Measurements from ENCODE around the gene MROH2A.
A peak's percentile ranks its signal among the peaks of the same experiment; 100 is the strongest.
"Not testable (repeated sequence)": the region's sequence is repeated elsewhere in the genome, so short reads cannot be mapped to it uniquely, and the experiment has no call there.

Gene MROH2A, protein sequence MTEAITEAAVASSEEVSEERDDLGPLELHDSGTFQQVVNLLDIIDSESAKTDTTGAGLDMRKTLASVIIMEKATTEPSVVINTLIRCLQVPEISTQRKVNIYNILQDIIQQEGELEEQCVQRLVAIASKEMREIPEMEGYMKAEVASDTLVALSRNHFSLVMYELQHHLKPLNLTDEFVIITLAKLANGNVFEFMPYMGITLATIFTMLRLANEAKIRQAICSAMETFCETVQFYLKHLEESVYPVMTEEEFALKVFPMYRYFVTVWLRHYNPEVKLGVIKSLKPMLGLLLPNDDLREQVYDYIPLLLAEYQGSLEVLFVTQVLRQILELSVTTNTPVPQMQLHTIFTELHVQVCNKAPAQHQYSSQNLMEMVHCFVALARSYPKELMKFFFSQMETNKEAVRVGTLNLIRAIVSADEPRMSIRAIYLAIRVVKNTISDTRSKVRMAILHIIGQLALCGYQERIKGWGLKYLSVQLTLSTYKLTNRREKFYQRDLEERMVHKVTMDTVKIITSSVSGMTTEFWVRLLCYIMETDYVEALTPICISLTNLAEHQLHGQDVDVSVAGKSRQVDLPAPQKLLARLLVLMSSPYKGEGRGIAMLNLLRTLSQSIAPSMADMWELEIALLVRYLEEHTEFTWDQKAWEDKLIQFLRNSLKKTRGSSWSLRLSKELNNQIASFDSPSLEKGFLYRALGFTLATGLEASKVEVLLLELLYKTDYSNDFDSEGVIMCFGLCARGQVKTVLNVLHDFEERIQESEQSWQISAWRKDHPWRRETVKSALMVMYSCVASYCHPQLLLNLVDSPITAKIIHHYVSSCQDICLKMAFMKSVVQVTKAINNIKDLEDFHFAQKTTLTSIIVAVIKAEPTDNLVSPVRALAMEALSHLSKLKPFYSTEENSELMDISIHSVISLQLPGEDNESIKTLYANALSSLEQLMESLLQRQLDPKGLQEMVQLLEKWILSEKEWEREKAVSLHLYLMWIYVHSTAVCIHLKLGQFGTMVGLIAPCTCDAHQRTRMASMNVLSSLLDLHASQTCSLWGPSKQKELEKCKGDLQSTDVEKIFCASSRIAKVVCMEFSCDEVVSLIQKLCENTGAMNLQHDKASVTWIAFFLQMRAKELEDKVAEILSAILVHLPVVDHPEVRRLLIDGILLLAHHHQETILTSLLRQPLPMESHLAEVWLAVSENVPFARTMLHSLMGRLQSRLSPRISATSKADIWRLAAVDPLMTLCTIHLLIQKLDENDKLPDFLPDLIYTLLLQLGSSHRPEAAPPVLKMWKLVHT (N-terminal part only)

DNA sequence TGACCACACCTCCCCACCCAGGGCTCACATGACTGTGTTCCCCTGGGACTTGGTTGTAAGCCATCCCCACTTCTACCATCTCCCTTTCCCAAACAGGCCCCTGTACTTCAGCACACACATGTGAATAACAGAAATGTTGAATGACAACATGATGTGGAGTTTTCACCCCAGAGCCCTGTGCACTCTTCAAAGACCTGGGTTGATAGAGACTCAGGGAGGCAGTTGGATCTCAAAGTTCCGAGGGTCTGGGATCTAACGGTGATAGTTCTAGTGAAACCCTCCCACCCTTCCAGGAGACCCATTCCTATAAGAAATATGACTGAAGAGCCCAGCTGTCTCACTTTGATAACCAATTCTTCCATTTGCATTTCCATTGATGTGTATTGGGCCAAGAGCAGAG, at the start of gene MROH2A:
Gene MROH2A (plus strand): TSS at position 301 of the 400 bp plus-strand sequence. CDS start 1,029 bp downstream, outside the sequence.
- no peak for DNase-seq (ENCODE audit: low read depth, low spot score)

DNA sequence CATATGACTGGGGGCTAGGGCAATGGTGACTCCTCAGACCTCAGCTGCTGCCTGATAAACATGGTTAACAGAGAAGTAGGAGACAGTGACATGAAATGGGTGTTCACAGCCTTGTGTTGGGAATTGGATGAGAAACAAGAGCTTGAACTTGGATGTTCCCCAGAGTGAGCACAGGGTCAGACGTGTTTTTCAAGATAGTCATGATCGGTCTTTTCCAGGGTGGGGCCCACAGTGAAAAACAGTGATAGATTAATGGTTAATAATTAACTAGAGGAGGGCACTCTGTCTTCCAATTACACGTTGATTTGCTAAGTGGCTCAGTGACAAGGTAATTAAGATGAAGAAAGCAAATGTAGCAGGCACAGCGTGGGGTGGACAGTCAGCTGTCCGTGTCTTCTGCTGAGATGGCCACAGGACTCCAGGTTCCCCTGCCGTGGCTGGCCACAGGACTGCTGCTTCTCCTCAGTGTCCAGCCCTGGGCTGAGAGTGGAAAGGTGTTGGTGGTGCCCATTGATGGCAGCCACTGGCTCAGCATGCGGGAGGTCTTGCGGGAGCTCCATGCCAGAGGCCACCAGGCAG, 49.3 kb upstream of the MROH2A start, which contains the start of gene UGT1A3:
Gene UGT1A3 (plus strand): TSS at position 320 of the 579 bp plus-strand sequence. CDS start 85 bp downstream, at position 405.
- DNase-seq (ENCODE audit: low read depth, low spot score) = no peak

DNA sequence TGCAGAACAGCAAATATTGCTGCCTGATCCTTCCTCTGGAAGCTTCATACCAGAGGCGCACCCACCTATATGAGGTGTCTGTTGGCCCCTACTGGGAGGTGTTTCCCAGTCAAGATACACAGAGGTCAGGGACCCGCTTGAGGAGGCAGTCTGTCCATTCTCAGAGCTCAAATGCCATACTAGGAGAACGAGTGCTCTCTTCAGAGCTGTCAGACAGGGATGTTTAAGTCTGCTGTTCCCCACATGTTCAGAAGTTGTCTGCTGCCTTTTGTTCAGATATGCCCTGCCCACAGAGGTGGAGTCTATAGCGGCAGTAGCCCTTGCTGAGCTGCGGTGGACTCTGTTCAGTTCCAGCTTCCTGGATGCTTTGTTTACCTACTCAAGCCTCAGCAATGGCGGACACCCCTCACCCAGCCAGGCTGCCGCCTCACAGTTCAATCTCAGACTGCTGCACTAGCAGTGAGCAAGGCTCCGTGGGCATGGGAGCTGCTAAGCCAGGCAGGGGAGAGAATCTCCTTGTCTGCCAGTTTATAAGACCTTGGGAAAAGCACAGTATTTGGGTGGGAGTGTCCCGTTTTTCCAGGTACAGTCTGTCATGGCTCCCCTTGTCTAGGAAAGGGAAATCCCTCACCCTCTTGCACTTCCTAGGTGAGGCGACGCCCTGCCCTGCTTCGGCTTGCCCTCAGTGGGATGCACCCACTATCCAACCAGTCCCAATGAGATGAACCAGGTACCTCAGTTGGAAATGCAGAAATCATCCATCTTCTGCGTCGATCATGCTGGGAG, 41.1 kb upstream of the MROH2A start:
- not testable (repeated sequence) for DNase-seq (ENCODE audit: low read depth, low spot score)

DNA sequence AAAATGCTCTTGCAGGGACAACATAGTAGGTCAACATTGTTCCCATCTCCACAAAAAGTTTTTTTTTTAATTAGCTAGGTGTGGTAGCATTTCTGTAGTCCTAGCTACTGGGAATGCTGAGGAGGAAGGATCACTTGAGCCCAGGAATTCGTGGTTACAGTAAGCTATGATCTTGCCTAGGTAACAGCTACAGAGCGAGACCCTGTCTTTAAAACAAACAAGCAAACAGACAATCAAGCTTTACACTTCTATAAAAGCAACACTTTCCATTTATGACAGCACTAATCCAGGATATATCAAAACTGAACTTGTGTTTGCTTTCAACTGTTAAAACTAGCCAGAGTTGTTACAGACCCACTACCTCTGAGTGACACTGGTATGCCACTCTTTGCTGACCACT, 37.3 kb upstream of the MROH2A start:
- peak; percentile 4 for DNase-seq (ENCODE audit: low read depth, low spot score)

DNA sequence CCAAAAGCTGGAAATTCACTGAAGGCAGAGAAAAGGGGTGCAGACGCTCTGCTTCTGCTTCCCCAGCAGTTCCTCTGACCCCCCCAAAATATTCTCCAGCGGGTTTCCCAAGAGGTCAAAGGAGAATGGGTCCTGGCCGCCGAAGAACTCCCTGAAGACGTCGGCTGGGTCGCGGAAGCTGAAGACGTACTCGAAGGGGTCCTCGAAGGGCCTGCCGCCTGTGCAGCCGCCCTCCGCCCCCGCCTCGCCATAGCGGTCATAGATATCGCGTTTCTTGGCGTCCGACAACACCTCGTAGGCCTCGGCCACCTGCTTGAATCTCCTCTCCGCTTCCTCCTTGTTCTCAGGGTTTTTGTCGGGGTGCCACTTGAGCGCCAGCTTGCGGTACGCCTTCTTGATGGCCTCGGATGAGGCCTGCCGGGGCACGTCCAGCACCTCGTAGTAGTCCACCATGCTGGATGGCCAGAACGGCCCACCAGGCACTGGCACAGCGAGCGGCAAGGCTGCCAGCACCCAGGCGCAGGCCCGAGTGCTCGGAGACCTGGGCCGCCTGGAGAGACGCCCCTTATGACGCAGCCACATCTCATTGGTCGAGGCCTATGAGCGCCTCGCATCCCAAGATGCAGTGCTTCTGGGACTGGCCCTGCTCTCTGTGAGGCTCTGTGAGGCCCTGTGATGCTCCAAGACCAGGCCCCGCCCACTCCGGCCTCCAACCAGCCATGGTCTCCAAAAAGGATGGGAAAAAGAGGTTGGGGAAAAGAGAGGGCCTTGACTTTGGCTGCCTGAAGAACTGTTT, 34.5 kb upstream of the MROH2A start:
- DNase-seq (ENCODE audit: low read depth, low spot score) = no peak

DNA sequence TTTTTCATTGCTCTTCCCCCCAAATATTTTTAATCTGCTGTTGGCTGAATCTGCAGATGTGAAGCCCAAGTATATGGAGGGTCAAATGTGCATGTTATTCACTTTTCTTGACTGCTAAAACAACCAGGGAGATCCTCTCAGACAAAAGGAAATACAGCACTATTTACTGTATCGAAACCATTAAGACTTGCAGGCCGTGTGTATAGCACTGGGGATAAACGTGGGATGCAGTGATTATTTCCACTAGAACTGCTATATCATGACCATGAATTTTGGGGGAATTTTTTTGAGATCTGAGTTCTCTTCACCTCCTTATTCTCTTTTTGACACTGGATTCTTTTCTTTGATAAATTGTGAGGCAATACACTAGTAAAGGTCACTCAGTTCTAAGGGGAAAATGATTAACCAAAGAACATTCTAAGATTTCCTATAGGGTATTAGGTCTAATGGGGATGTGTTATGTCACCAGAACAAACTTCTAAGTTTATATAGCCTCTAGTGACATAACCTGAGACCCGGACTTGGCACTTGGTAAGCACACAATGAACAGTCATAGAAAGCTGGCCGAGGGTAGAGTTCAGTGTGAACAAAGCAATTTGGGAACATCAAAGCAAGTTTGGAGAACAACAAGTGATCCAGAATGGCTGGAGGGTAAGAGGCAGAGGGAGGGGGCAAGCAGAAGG, 32.9 kb upstream of the MROH2A start:
- no peak for DNase-seq (ENCODE audit: low read depth, low spot score)

DNA sequence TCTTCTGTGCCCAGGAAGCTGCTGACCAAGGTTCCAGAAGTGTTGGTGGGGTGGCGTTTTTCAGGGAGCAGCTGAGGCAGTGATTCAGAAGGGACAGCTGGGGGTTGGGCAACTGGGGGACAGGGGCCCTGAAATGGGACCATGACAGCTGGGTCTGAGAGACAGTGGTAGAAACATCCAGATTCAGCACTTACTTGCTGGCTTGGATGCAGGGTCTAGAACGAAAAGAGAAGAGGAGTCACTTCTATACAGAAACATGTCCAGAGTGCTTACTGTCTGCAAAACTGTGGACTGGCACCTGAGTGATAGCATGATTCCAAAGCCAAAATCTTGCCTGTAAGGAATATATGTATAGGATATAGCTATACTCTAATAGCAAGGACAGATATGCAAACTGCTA, 32.3 kb upstream of the MROH2A start:
- not testable (repeated sequence) for DNase-seq (ENCODE audit: low read depth, low spot score)

DNA sequence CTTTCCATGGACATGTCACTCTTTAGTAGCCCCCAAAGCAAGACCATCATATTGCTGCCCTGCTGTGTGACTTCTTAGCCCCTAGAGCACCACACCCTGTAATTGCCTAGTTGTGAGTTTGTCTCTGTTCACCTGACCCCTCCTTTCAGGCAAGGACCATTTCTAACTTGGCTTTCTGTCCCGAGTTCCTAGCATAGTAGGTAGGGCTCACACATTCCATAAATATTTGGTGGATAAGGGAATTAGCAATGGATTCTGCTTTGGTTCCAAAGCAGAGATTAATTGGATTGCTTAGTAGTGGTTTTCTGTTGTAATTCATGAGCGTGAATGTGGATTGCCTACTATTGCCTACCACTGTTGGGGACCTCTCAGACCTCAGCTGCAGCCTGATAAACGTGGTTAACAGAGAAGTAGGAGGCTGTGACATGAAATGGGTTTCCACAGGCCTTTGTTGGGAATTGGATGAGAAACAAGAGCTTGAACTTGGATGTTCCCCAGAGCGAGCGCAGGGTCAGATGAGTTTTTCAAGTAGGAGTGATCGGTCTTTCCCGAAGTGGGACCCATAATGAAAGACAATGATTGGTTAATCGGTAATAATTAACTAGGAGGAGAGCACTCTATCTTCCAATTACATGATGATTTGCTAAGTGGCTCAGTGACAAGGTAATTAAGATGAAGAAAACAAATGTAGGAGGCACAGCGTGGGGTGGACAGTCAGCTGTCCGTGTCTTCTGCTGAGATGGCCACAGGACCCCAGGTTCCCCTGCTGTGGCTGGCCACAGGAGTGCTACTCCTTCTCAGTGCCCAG, 31.5 kb upstream of the MROH2A start:
- DNase-seq (ENCODE audit: low read depth, low spot score) = peak; percentile 58

DNA sequence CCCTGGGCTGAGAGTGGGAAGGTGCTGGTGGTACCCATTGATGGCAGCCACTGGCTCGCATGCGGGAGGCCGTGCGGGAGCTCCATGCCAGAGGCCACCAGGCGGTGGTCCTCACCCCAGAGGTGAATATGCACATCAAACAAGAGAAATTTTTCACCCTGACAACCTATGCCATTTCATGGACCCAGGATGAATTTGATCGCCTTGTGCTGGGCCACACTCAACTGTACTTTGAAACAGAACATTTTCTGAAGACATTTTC, 30.9 kb upstream of the MROH2A start:
- DNase-seq (ENCODE audit: low read depth, low spot score) = no peak

DNA sequence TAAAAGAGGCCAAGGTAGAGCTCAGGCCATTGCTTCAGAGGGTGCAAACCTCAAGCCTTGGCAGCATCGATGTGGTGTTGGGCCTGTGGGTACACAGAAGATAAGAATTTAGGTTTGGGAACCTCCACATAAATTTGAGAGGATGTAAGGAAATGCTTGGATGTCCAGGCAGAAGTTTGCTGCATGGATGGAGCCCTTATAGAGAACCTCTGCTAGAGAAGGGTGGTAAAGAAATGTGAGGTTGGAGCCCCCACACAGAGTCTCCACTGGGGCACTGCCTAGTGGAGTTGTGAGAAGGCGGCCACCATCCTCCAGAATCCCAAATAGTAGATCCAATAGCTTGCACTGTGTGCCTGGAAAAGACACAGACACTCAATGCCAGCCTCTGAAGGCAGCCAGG, 27.4 kb upstream of the MROH2A start:
- DNase-seq (ENCODE audit: low read depth, low spot score) = not testable (repeated sequence)

DNA sequence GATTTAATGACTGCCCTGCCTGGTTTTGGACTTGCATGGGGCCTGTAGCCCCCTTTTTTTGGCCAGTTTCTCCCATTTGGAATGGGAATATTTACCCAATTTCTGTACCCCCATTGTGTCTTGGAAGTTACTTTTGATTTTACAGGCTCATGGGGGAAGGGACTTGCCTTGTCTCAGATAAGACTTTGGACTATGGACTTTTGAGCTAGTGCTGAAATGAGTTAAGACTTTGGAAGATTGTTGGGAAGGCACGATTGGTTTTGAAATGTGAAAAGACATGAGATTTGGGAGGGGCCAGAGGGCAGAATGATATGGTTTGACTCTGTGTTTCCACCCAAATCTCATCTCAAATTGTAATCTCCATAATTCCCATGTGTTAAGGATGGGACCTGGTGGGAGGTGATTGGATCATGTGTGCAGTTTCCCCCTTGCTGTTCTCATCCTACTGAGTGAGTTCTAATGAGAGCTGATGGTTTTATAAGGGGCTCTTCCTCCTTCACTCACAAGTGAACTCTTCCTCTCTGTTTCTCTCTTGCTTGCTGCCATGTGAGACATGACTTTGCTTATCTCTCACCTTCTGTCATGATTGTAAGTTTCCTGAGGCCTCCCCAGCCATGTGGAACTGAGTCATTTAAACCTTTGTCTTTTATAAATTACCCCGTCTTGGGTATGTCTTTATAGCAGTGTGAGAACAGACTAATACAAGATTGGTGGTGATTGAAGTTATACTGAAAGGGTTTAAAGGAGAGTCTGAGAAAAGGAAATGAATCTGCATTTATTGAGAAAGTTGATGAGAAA, 26.7 kb upstream of the MROH2A start:
- not testable (repeated sequence) for DNase-seq (ENCODE audit: low read depth, low spot score)

DNA sequence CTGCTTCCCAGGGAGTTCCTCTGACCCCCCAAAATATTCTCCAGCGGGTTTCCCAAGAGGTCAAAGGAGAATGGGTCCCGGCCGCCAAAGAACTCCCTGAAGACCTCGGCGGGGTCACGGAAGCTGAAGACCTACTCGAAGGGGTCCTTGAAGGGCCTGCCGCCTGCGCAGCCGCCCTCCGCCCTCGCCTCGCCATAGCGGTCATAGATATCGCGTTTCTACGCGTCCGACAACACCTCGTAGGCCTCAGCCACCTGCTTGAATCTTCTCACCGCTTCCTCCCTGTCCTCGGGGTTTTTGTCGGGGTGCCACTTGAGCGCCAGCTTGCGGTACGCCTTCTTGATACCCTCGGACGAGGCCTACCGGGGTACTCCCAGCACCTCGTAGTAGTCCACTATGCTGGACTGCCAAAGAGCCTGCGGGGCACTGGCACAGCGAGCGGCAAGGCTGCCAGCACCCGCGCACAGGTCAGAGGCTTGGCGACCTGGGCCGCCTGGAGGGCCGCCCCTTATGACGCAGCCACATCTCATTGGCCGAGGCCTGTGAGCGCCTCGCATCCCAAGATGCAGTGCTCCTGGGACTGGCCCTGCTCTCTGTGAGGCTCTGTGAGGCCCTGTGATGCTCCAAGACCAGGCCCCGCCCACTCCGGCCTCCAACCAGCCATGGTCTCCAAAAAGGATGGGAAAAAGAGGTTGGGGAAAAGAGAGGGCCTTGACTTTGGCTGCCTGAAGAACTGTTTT, 23.1 kb upstream of the MROH2A start:
- no peak for DNase-seq (ENCODE audit: low read depth, low spot score)

DNA sequence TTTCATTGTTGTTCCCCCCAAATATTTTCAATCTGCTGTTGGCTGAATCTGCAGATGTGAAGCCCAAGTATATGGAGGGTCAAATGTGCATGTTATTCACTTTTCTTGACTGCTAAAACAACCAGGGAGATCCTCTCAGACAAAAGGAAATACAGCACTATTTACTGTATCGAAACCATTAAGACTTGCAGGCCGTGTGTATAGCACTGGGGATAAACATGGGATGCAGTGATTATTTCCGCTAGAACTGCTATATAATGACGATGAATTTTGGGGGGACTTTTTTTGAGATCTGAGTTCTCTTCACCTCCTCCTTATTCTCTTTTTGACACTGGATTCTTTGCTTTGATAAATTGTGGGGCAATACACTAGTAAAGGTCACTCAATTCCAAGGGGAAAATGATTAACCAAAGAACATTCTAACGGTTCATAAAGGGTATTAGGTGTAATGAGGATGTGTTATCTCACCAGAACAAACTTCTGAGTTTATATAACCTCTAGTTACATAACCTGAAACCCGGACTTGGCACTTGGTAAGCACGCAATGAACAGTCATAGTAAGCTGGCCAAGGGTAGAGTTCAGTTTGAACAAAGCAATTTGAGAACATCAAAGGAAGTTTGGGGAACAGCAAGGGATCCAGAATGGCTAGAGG, 21.6 kb upstream of the MROH2A start:
- no peak for DNase-seq (ENCODE audit: low read depth, low spot score)

DNA sequence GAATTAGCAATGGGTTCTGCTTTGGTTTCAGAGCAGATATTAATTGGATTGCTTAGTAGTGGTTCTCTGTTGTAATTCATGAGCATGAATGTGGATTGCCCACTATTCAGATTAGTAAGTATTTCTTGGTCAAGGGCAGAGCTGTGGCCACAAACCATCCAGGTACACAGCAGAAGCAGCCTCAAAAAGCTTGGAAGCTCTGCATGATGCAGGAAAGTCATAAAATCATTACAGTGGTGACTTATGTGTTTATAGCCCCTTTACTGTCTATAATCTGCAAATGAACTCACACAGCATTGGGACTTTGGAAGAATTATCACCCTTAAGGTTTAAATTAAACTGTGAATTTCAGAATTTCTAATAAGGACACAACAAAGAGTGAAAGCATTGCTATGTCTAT, 20.0 kb upstream of the MROH2A start:
- DNase-seq (ENCODE audit: low read depth, low spot score) = no peak

DNA sequence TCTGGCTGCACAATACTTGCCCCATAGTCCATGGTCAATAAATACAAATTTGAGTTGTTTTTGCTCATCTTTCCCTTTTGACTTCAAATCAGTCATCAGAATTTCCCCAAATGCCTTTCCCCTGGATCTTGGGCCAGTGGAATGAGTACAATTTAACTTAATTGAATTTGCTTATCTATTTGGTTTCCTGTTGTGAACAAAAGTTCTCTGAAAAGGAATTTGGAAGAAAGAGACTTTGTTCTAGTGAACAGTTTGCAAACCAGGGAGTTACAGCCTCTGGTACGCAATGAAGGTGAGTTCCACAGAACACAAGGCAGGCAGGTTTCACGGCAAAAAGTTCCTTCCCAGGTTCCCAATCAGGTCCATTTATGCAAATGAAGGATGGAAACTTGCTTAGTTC, 19.3 kb upstream of the MROH2A start:
- no peak for DNase-seq (ENCODE audit: low read depth, low spot score)

DNA sequence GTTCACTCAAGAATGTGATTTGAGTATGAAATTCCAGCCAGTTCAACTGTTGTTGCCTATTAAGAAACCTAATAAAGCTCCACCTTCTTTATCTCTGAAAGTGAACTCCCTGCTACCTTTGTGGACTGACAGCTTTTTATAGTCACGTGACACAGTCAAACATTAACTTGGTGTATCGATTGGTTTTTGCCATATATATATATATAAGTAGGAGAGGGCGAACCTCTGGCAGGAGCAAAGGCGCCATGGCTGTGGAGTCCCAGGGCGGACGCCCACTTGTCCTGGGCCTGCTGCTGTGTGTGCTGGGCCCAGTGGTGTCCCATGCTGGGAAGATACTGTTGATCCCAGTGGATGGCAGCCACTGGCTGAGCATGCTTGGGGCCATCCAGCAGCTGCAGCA, 18.1 kb upstream of the MROH2A start, which contains the start of gene UGT1A1:
Gene UGT1A1 (plus strand): TSS at position 228 of the 400 bp plus-strand sequence. CDS start 18 bp downstream, at position 246.
- DNase-seq (ENCODE audit: low read depth, low spot score) = no peak
